LNCaP clone FGC (cell line): ENCODE data around the gene MBNL2.

Experiments used
- DNase-seq: peaks from one replicate; pipeline ENCODE4 v3.0.0-alpha.2; 2011; ENCODE audit warnings: low read depth
- H3K4me3 ChIP-seq: 2 replicates; pipeline ENCODE4 v1.5.1; 2011; ENCODE audit warnings: mild to moderate bottlenecking, low read depth, low read length, control low read depth
- TF ChIP-seq, protein P1 (sequence below): IDR thresholded peaks from 2 replicates; pipeline ENCODE4 v1.5.1; 2012; ENCODE audit warnings: mild to moderate bottlenecking; ENCODE audit not compliant: control insufficient read depth, insufficient read depth; ENCODE audit errors: extremely low read depth

Gene MBNL2

DNA sequence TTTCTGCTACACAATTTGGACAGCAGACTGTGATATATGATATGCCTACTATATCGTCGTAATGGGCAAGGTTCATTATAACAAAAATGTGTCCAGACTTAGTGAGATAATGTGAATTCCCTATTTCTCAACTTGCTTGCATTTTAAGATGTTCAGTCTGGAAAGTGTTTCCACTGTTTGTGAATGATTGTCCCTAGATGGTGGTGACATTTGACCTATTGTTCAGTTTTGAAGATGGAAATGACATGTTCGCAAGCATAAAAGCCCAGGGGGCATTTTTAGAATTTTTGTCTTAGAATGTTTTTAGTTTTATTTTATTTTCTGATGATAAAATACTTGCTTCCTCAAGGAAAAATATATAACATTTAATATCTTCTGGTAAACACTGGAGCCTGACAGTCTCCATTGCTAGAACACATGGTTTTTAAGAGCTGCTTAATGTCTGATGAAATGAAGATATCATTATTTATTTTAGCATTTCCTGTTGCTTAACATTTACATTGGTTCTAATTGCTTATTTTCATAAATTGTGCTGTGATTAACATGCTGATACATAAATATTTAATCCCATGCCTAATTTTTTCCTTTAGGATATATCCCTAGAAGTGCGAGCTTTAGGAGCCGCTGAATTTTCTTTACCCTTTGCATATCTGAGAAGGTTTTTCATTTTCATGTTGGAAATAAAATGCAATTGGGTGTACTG is 27.1 kb downstream of the MBNL2 start:
- H3K4me3 ChIP-seq: no peak overlapping the region
- no peak for DNase-seq
- TF ChIP-seq, protein P1, sequence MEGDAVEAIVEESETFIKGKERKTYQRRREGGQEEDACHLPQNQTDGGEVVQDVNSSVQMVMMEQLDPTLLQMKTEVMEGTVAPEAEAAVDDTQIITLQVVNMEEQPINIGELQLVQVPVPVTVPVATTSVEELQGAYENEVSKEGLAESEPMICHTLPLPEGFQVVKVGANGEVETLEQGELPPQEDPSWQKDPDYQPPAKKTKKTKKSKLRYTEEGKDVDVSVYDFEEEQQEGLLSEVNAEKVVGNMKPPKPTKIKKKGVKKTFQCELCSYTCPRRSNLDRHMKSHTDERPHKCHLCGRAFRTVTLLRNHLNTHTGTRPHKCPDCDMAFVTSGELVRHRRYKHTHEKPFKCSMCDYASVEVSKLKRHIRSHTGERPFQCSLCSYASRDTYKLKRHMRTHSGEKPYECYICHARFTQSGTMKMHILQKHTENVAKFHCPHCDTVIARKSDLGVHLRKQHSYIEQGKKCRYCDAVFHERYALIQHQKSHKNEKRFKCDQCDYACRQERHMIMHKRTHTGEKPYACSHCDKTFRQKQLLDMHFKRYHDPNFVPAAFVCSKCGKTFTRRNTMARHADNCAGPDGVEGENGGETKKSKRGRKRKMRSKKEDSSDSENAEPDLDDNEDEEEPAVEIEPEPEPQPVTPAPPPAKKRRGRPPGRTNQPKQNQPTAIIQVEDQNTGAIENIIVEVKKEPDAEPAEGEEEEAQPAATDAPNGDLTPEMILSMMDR: no peak

DNA sequence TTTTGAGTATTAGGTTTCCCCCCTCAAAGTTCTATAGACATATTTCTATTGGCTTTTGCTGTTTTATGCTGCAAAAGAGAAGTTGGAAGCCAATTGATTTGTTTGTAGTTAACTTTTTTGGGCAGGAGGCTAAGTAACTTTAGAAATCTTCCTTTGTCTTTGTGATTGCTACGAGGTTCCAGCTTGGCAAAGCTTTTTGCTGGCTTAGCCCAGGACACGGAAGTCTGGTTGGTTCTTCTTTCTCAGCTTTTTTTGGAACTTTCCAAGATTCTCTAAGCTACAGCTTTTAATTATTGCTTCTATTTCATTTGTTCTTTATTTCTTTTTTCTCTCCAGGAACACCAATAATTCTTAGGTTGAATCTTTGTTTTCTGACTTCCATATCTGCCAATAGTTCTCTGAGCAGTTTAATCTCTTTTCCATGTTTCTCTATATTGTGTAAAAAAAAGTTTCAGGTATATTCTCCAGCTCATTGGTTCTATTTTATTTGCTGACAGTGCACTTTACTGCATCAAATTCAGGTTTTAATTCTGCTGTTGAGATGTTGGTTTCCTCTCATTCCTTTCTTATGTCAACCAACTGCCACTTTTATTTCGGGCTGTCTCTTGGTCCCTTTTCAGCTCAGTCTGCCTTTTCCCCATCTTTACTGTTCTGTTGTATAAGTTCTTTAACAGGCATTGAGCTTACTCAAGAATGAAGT is 27.8 kb downstream of the MBNL2 start:
- H3K4me3 ChIP-seq: no peak overlapping the region
- TF ChIP-seq, protein P1: no peak
- DNase-seq: no peak

DNA sequence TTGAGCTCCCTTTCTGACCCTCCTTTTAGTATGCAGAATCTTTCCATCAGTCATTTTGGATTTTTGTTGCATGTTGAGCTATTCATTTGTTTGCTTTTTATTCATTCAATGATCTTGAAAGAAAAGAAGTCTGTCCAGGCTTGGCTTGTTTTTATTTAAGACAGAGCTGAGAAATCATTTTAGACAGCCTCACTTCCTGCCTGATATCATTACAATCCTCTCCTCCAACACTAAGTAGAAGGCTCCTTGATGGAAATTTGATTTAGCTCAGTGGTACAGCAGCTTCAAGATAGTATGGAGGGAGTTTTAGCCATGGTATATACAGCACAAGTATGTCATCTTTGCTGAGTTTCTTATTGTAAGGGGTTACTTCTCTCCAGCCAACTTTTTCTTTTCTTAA is 28.4 kb downstream of the MBNL2 start:
- no peak for DNase-seq
- H3K4me3 ChIP-seq: no peak overlapping the region
- TF ChIP-seq, protein P1: no peak

DNA sequence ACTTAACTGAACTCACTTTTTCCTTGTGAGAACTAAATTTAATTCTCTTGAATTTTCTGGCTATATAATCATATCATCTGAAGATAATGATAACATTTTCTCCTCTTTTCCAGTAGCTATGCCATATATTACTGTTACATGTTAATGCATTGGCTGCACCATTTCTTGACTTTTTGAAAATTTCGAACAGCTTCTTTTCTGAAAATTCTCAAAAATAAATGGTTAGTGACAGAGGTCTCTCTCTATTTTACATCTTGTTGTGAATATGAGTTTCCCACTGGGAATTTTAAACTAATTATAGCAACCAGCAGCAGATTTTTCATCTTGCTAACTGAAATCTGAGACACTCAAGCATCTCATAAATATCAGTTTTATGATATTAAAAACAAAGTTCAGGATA is 30.6 kb downstream of the MBNL2 start:
- H3K4me3 ChIP-seq: no peak overlapping the region
- no peak for DNase-seq
- TF ChIP-seq, protein P1: no peak

DNA sequence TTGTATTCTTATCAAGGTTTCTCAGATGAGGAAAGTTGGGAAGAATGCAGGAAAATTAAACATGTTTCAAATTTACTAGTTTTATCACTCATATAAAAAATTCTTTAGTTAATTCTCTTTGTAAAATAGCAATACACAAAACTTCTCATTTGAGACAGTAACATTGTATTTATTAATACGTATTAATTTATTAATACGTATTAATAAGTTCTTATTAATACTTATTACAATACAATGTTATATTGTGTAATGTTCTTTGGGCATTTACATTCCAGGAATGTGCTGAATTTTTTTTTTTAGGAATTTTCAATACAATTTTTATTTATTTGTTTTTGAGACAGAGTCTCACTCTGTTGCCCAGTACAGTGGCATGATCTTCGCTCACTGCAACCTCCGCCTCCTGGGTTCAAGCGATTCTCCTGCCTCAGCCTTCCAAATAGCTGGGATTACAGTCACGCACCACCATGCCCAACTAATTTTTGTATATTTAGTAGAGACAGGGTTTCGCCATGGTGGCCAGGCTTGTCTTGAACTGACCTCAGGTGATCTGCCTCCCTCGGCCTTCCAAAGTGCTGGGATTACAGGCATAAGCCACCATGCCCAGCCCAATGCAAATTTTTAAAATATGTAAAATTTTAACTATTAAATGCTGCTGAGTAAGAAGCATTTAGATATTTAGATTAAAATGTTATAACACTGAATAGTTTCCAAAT is 31.6 kb downstream of the MBNL2 start:
- TF ChIP-seq, protein P1: no peak
- DNase-seq: no peak
- no peak overlapping the region for H3K4me3 ChIP-seq

DNA sequence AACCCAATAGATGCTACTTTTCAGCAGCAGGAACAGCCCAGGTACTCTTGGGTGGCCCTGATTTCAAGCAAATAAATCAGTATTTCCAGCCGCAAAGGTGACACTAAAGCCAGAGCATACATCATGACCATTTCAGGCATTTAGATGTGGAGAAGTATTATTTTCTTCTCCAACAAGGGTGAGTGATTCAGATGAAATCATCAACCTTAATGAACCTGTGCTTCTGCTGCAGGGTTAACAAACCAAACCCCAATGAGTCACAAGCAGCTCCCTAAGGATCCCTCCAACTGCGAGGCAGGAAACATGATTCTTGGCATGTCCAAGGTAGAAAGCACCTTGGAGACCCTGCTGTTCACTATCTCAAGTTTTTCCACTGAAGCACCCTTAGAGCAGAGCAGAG is 32.7 kb downstream of the MBNL2 start:
- DNase-seq: no peak
- H3K4me3 ChIP-seq: no peak overlapping the region

More for the DNA sequence above, 32.7 kb downstream of the MBNL2 start:
- TF ChIP-seq, protein P1: no peak
